Measurements from ENCODE around the gene DGCR2.

Gene DGCR2

GRCh38 chr22:19134176-19134831, 12.1 kb upstream of the DGCR2 start:
- TF ChIP-seq CTBP1 (IDR thresholded peaks at IDR 0.05; ENCODE audit: borderline replicate concordance) (no peak), HDGF (IDR thresholded peaks at IDR 0.05; ENCODE audit: borderline replicate concordance) (no peak), ARNT (IDR thresholded peaks at IDR 0.05) (no peak), BHLHE40 (IDR thresholded peaks at IDR 0.05; ENCODE audit: borderline replicate concordance) (no peak), SUZ12 (IDR thresholded peaks at IDR 0.05) (no peak), ZNF384 (IDR thresholded peaks at IDR 0.05) (no peak), SP1 (IDR thresholded peaks at IDR 0.05) (no peak), FOXA1 (IDR thresholded peaks at IDR 0.05) (no peak), FOXK2 (IDR thresholded peaks at IDR 0.05) (no peak), ELF4 (IDR thresholded peaks at IDR 0.05) (no peak), FOXM1 (IDR thresholded peaks at IDR 0.05; ENCODE audit: borderline replicate concordance) (no peak), L3MBTL2 (conservative IDR thresholded peaks at IDR 0.05) (no peak), NFRKB (IDR thresholded peaks at IDR 0.05) (no peak), PKNOX1 (IDR thresholded peaks at IDR 0.05) (no peak), LEF1 (IDR thresholded peaks at IDR 0.05; ENCODE audit: borderline replicate concordance) (no peak), TARDBP (IDR thresholded peaks at IDR 0.05) (no peak)
- DNase-seq (ENCODE audit: extremely low spot score) = no peak
- ChIA-PET POLR2A (interaction anchor here (1.3 to 3.4 kb wide), 2 partner anchors 10 to 11 kb away, joined by 7 to 29 read pairs; partner anchors contain the start of genes DGCR2 and ESS2), CTCF (no interaction called here)

GRCh38 chr22:19133561-19133960, 11.3 kb upstream of the DGCR2 start:
- TF ChIP-seq BHLHE40 (IDR thresholded peaks at IDR 0.05; ENCODE audit: borderline replicate concordance) (no peak), SP1 (IDR thresholded peaks at IDR 0.05) (no peak), ARNT (IDR thresholded peaks at IDR 0.05) (no peak), HDGF (IDR thresholded peaks at IDR 0.05; ENCODE audit: borderline replicate concordance) (no peak), PKNOX1 (IDR thresholded peaks at IDR 0.05) (no peak), NFRKB (IDR thresholded peaks at IDR 0.05) (no peak), FOXK2 (IDR thresholded peaks at IDR 0.05) (no peak), SUZ12 (IDR thresholded peaks at IDR 0.05) (no peak), ZNF384 (IDR thresholded peaks at IDR 0.05) (no peak)
- POLR2A ChIA-PET = interaction anchor here (1.0 to 3.4 kb wide), 3 partner anchors 11 kb away, joined by 3 to 29 read pairs (median 7); partner anchors contain the start of genes DGCR2 and ESS2
- DNase-seq (ENCODE audit: extremely low spot score) = no peak
- CTCF ChIA-PET = interaction anchor here (1.0 kb wide), 1 partner anchor 11 kb away, joined by 4 read pairs; the partner anchor contains the start of gene ESS2

- TF ChIP-seq BHLHE40 (IDR thresholded peaks at IDR 0.05; ENCODE audit: borderline replicate concordance) (no peak), FOXK2 (IDR thresholded peaks at IDR 0.05) (no peak), SP1 (IDR thresholded peaks at IDR 0.05) (no peak), ARNT (IDR thresholded peaks at IDR 0.05) (no peak), PKNOX1 (IDR thresholded peaks at IDR 0.05) (no peak), SUZ12 (IDR thresholded peaks at IDR 0.05) (no peak), FOXM1 (IDR thresholded peaks at IDR 0.05; ENCODE audit: borderline replicate concordance) (no peak)
- CTCF ChIA-PET = interaction anchor here (0.7 to 1.0 kb wide), 2 partner anchors 12 to 176 kb away, joined by 3 to 4 read pairs; partner anchors contain the start of gene ESS2
- no peak for DNase-seq (ENCODE audit: extremely low spot score)
- POLR2A ChIA-PET = interaction anchor here (1.0 to 3.4 kb wide), 2 partner anchors 11 kb away, joined by 3 to 29 read pairs; partner anchors contain the start of genes DGCR2 and ESS2
Observed at GRCh38 chr22:19132693-19133400, 10.6 kb upstream of the DGCR2 start.

- ChIA-PET POLR2A (interaction anchor here (3.4 kb wide), 1 partner anchor 12 kb away, joined by 29 read pairs; the partner anchor contains the start of gene ESS2), CTCF (interaction anchor here (0.6 to 0.7 kb wide), 2 partner anchors 37 to 176 kb away, joined by 3 read pairs; no protein-coding TSS in a partner anchor)
- no peak for TF ChIP-seq ARNT (IDR thresholded peaks at IDR 0.05)
- TF ChIP-seq ELF4 (IDR thresholded peaks at IDR 0.05) = no peak
- TF ChIP-seq FOXK2 (IDR thresholded peaks at IDR 0.05) = no peak
- no peak for TF ChIP-seq SP1 (IDR thresholded peaks at IDR 0.05)
- TF ChIP-seq ZNF384 (IDR thresholded peaks at IDR 0.05) = no peak
- TF ChIP-seq SUZ12 (IDR thresholded peaks at IDR 0.05) = no peak
- TF ChIP-seq L3MBTL2 (conservative IDR thresholded peaks at IDR 0.05) = no peak
- TF ChIP-seq BHLHE40 (IDR thresholded peaks at IDR 0.05; ENCODE audit: borderline replicate concordance) = no peak
- no peak for TF ChIP-seq FOXA1 (IDR thresholded peaks at IDR 0.05)
- no peak for TF ChIP-seq CTBP1 (IDR thresholded peaks at IDR 0.05; ENCODE audit: borderline replicate concordance)
- no peak for TF ChIP-seq NFRKB (IDR thresholded peaks at IDR 0.05)
- no peak for TF ChIP-seq FOXM1 (IDR thresholded peaks at IDR 0.05; ENCODE audit: borderline replicate concordance)
- TF ChIP-seq TARDBP (IDR thresholded peaks at IDR 0.05) = no peak
- TF ChIP-seq PKNOX1 (IDR thresholded peaks at IDR 0.05) = no peak
- TF ChIP-seq LEF1 (IDR thresholded peaks at IDR 0.05; ENCODE audit: borderline replicate concordance) = no peak
- no peak for TF ChIP-seq HDGF (IDR thresholded peaks at IDR 0.05; ENCODE audit: borderline replicate concordance)
- DNase-seq (ENCODE audit: extremely low spot score) = no peak
Observed at GRCh38 chr22:19132153-19132552, 9.9 kb upstream of the DGCR2 start.

GRCh38 chr22:19131685-19132015, 9.4 kb upstream of the DGCR2 start:
- CTCF ChIA-PET = interaction anchor here (0.6 kb wide), 1 partner anchor 38 kb away, joined by 3 read pairs; no protein-coding TSS in a partner anchor
- TF ChIP-seq ARNT (IDR thresholded peaks at IDR 0.05) (no peak), ELF4 (IDR thresholded peaks at IDR 0.05) (no peak), NFRKB (IDR thresholded peaks at IDR 0.05) (no peak), FOXK2 (IDR thresholded peaks at IDR 0.05) (no peak), ZNF384 (IDR thresholded peaks at IDR 0.05) (no peak), TARDBP (IDR thresholded peaks at IDR 0.05) (no peak), HDGF (IDR thresholded peaks at IDR 0.05; ENCODE audit: borderline replicate concordance) (no peak), CTBP1 (IDR thresholded peaks at IDR 0.05; ENCODE audit: borderline replicate concordance) (no peak), SUZ12 (IDR thresholded peaks at IDR 0.05) (no peak), BHLHE40 (IDR thresholded peaks at IDR 0.05; ENCODE audit: borderline replicate concordance) (no peak)
- POLR2A ChIA-PET = interaction anchor here (3.0 to 3.4 kb wide), 2 partner anchors 12 to 13 kb away, joined by 10 to 29 read pairs; partner anchors contain the start of gene ESS2
- DNase-seq (ENCODE audit: extremely low spot score) = no peak

All from HEK293T (cell line).